IPS-18a (cell line): ENCODE results near the gene SPINT2.

Source experiments
- H3K27ac ChIP-seq: one replicate; pipeline ENCODE4 v1.5.1; 2013; ENCODE audit warnings: low read length
- H3K27me3 ChIP-seq: one replicate; pipeline ENCODE4 v1.6.1; 2013; ENCODE audit warnings: mild to moderate bottlenecking, low read length; ENCODE audit not compliant: control insufficient read depth, insufficient read depth
- H3K36me3 ChIP-seq: one replicate; pipeline ENCODE4 v1.6.1; 2013; ENCODE audit warnings: low read depth, low read length; ENCODE audit not compliant: control insufficient read depth
- H3K4me1 ChIP-seq: one replicate; pipeline ENCODE4 v1.6.1; 2013; ENCODE audit warnings: low read depth, low read length; ENCODE audit not compliant: control insufficient read depth
- H3K4me3 ChIP-seq: one replicate; pipeline ENCODE4 v1.5.1; 2013; ENCODE audit warnings: low read length
- H3K9ac ChIP-seq: one replicate; pipeline ENCODE4 v1.6.1; 2013; ENCODE audit warnings: mild to moderate bottlenecking, low read length, moderate library complexity
- H3K9me3 ChIP-seq: one replicate; pipeline ENCODE4 v1.6.1; 2013; ENCODE audit warnings: low read depth, low read length; ENCODE audit not compliant: control insufficient read depth

SPINT2 gene

GRCh38 chr19:38276942-38277517 is 12.7 kb downstream of the SPINT2 start:
- Histone ChIP-seq H3K4me1 (no peaks in the 10 kb centered on the region), H3K4me3 (no peak overlapping the region), H3K27ac (no peak overlapping the region), H3K9me3 (no peaks in the 10 kb centered on the region), H3K9ac (no peak overlapping the region), H3K27me3 (no peaks in the 10 kb centered on the region), H3K36me3 (no peaks in the 10 kb centered on the region)

DNA sequence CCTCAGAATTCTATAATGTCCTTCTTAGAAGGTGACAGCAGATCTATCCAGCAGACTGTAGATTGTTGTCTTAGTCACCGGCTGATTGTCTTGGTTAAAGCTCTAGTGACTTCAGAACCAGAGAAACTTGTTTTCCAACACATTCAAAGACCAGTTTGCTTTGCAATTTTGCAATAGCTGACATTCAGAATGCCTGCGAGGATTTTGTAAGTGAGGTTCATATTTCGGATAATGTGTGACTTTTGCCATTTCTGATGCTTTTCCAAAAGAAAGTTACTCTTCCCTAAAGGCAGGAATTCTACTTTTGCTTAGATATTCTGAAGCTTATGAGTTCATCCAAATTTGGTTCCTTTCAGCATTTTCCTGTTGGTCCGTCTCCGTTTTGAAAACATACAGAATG is 13.2 kb downstream of the SPINT2 start:
- H3K4me1 ChIP-seq: no peaks in the 10 kb centered on the region
- no peak overlapping the region for H3K9ac ChIP-seq
- no peaks in the 10 kb centered on the region for H3K36me3 ChIP-seq
- H3K9me3 ChIP-seq: no peaks in the 10 kb centered on the region
- H3K27me3 ChIP-seq: no peaks in the 10 kb centered on the region
- no peak overlapping the region for H3K4me3 ChIP-seq
- no peak overlapping the region for H3K27ac ChIP-seq

DNA sequence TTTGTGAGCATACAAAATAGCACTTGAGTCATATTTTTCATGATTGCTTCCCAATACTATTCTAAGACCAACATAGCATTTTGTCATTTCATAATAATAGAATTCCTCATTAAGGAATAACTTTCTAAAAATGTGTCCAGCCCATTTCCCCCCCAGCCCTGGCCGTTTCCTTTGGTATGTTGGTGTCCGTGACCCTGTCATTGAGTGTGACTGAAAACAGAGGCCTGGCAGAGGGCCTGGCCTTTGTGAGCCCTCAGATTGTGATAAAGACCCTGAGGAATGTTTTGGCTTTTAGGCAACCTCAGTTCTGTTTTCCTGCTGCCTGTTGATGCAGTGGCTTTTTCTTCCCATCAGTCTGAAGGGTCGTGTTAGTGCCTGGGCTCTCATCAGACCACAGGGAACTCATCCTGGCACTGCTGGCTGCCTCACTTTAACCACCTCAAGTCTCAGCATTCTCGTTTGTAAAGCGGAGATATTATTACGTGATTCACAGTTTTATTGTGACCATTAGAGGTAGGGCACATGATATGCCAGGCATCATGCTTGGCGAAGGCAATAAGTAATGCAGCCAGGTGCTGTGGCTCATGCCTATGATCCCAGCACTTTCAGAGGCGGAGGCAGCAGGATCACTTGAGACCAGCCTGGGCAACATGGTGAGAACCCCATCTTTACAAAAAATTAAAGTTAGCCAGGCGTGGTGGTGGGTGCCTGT is 13.8 kb downstream of the SPINT2 start:
- no peaks in the 10 kb centered on the region for H3K27me3 ChIP-seq
- H3K4me3 ChIP-seq: no peak overlapping the region
- H3K27ac ChIP-seq: no peak overlapping the region

GRCh38 chr19:38278751-38279150 is 14.4 kb downstream of the SPINT2 start:
- no peaks in the 10 kb centered on the region for H3K36me3 ChIP-seq
- no peaks in the 10 kb centered on the region for H3K9me3 ChIP-seq
- no peak overlapping the region for H3K9ac ChIP-seq
- no peak overlapping the region for H3K27ac ChIP-seq
- no peaks in the 10 kb centered on the region for H3K27me3 ChIP-seq
- no peaks in the 10 kb centered on the region for H3K4me1 ChIP-seq
- no peak overlapping the region for H3K4me3 ChIP-seq

More for the DNA sequence above, 13.8 kb downstream of the SPINT2 start:
- no peaks in the 10 kb centered on the region for H3K9me3 ChIP-seq
- H3K4me1 ChIP-seq: no peaks in the 10 kb centered on the region
- no peaks in the 10 kb centered on the region for H3K36me3 ChIP-seq
- no peak overlapping the region for H3K9ac ChIP-seq

DNA sequence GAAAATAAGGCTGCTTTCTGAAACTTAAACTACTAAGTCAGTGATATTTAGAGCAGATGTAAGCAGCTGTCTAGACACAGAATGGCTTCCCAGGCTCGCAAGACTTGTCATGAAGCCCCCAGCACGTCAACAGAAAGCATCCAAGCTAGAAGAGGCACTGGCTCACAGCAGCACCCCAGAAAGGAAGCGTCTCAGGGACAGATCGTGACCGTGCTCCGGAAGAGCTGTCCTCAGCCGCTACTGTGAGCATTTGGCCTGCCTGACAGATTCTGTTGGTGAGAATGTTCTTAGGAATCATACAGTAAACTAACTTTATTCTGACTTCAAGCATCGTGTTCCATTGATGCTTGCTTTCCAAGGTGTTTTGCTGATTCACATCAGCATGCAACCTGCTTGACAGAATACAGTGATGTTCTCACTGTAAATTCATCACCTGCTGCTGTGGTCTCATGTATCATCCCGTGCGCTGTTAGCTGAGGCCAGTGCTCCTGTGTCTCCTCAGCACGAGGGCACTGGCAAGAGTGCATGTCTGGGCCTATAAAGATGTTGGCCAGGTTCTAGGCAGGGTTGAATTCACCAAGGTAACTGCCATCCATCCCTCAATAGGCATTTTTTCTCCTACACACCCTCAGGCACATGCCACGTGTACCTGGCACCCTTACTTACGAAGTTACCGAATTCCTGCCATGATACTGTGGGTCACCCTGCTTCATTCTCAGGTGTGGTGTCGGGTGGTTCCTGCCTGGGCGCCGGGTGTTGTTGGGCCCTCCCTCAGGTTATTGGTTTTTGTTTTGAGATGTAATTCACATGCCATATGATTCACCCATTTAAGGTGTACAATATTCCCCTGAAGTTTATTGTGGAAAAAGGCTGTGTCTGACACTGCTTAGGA is 15.9 kb downstream of the SPINT2 start:
- Histone ChIP-seq H3K4me1 (no peaks in the 10 kb centered on the region), H3K27ac (no peak overlapping the region), H3K9me3 (no peaks in the 10 kb centered on the region), H3K9ac (no peak overlapping the region), H3K27me3 (no peaks in the 10 kb centered on the region), H3K36me3 (peaks cover 11% of the 10 kb centered on the region), H3K4me3 (no peak overlapping the region)

DNA sequence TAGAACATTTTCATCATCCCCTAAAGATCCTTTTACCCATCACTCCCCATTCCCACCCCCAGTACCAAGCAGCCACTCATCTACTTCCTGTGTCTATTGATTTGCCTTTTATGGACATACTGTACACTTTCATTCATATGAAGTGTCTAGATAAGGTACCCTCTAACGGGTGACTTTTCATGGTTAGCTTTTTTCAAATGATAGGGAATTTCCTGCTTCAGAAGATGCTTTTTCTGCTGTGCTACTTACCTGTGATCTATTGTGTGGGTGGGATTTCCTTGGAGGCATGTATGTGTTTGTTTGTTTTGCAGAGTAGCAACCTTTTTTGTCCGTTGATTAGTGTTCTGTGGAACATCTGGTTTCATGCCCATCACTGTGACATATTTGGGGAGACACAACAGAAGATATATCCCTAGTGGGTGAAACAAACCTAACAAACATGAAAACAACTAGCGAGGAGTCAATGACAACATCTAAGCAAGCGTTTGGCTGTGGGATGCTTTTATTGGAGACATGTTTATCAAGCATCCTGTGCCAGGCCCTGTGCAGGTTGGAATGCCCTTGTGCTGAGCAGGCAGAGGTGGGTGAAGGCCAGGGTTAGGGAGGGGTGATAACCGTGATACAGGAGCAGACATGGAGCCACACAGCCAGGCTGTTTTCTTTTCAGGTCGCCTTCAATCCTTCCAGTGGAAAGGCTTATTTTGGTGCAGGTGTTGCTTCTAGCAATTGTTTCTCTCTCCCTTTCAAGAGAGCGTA is 17.6 kb downstream of the SPINT2 start:
- Histone ChIP-seq H3K9me3 (no peaks in the 10 kb centered on the region), H3K27ac (no peak overlapping the region), H3K36me3 (peaks cover 18% of the 10 kb centered on the region), H3K4me3 (no peak overlapping the region), H3K4me1 (no peaks in the 10 kb centered on the region), H3K9ac (no peak overlapping the region), H3K27me3 (no peaks in the 10 kb centered on the region)

DNA sequence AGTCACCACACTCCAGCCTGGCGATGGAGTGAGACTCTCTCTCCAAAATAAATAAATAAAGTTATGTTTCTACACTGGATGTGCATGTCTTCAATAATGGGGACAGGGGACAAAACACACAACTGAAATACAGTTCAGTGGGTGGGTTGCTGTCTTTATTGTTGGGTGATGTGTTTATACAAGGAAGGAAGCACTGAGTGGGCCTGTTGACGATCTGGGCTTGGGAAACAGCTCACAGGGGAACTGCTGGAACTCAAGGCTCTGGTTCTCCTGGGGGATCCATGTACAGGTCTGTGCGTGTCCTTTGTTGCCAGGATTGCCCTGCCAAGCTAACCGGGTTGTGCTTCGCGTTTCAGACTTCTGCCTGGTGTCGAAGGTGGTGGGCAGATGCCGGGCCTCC is 18.9 kb downstream of the SPINT2 start:
- no peak overlapping the region for H3K9ac ChIP-seq
- no peaks in the 10 kb centered on the region for H3K9me3 ChIP-seq
- H3K4me1 ChIP-seq: no peaks in the 10 kb centered on the region
- no peak overlapping the region for H3K4me3 ChIP-seq
- no peaks in the 10 kb centered on the region for H3K27me3 ChIP-seq
- H3K36me3 ChIP-seq: peaks cover 26% of the 10 kb centered on the region
- H3K27ac ChIP-seq: no peak overlapping the region

- peaks cover 34% of the 10 kb centered on the region for H3K36me3 ChIP-seq
- no peak overlapping the region for H3K27ac ChIP-seq
- H3K27me3 ChIP-seq: no peaks in the 10 kb centered on the region
- no peaks in the 10 kb centered on the region for H3K9me3 ChIP-seq
- no peak overlapping the region for H3K4me3 ChIP-seq
- H3K4me1 ChIP-seq: no peaks in the 10 kb centered on the region
- H3K9ac ChIP-seq: no peak overlapping the region
Observed at GRCh38 chr19:38284422-38284821, 20.0 kb downstream of the SPINT2 start.

- H3K9me3 ChIP-seq: no peaks in the 10 kb centered on the region
- H3K4me3 ChIP-seq: no peak overlapping the region
- peaks cover 45% of the 10 kb centered on the region for H3K36me3 ChIP-seq
- H3K27me3 ChIP-seq: no peaks in the 10 kb centered on the region
- H3K9ac ChIP-seq: no peak overlapping the region
- no peaks in the 10 kb centered on the region for H3K4me1 ChIP-seq
- H3K27ac ChIP-seq: no peak overlapping the region
Observed at GRCh38 chr19:38285567-38285966, 21.2 kb downstream of the SPINT2 start.

GRCh38 chr19:38287604-38288003 is 23.2 kb downstream of the SPINT2 start:
- Histone ChIP-seq H3K9me3 (no peaks in the 10 kb centered on the region), H3K27ac (no peak overlapping the region), H3K27me3 (no peaks in the 10 kb centered on the region), H3K4me3 (no peak overlapping the region), H3K36me3 (peaks cover 61% of the 10 kb centered on the region), H3K4me1 (no peaks in the 10 kb centered on the region), H3K9ac (no peak overlapping the region)
